ENCODE measurements around the gene PLEKHG4B.
"Not testable (repeated sequence)": the region's sequence is repeated elsewhere in the genome, so short reads cannot be mapped to it uniquely, and the experiment has no call there.

PLEKHG4B gene

GRCh38 chr5:208449-209114 is 116.6 kb downstream of the PLEKHG4B start:
- DNase-seq (ENCODE audit: low read depth), result no peak
- H3K4me3 ChIP-seq (ENCODE audit: low read depth, low read length), result no peak overlapping the region

DNA sequence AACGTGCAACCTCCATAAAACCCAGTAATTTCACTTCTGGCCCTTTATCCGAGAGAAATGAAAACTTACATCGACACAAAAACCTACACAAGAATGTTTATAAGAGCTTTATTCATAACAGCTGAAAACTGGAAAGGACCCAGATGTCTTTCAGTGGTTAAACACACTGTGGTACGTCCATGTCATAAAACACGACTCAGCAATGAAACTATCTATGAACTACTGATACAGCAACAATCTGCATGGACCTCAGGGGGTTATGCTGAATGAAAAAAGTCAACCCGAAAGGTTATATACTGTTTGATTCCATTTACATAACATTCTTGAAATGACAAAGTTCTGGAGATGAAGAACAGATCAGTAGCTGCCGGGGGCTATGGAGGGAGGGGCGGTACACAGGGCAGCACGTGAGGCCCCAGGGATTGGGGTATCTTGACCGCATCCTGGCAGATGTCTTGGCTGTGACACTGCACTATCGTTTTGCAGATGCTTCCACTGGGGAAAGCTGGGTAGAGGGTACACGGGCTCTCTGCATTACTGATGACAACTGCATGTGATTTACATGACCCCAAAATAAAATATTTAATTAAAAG is 121.9 kb downstream of the PLEKHG4B start:
- no peak overlapping the region for H3K4me3 ChIP-seq (ENCODE audit: low read depth, low read length)
- no peak for DNase-seq (ENCODE audit: low read depth)

- H3K4me3 ChIP-seq (ENCODE audit: low read depth, low read length); DNase-seq (ENCODE audit: low read depth): not testable (repeated sequence)
These were observed 123.3 kb downstream of the PLEKHG4B start for GRCh38 chr5:215256-215655.

DNA sequence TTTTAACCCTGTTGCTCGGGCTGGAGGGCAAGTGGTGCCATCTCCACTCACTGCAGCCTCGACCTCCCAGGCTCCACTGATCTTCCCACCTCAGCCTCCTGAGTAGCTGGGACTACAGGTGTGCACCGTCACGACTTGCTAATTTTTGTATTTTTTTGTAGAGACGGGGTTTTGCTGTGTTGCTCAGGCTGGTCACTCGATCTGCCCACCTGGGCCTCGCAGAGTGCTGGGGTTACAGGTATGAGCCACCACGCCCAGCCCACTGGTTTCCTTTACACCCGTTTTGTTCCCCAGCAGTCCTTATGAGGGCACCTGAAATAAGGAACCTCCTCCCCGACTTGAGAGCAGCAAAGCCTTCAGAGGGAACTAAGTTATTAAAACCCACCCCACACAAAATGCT is 124.1 kb downstream of the PLEKHG4B start:
- H3K4me3 ChIP-seq (ENCODE audit: low read depth, low read length); DNase-seq (ENCODE audit: low read depth): not testable (repeated sequence)

DNA sequence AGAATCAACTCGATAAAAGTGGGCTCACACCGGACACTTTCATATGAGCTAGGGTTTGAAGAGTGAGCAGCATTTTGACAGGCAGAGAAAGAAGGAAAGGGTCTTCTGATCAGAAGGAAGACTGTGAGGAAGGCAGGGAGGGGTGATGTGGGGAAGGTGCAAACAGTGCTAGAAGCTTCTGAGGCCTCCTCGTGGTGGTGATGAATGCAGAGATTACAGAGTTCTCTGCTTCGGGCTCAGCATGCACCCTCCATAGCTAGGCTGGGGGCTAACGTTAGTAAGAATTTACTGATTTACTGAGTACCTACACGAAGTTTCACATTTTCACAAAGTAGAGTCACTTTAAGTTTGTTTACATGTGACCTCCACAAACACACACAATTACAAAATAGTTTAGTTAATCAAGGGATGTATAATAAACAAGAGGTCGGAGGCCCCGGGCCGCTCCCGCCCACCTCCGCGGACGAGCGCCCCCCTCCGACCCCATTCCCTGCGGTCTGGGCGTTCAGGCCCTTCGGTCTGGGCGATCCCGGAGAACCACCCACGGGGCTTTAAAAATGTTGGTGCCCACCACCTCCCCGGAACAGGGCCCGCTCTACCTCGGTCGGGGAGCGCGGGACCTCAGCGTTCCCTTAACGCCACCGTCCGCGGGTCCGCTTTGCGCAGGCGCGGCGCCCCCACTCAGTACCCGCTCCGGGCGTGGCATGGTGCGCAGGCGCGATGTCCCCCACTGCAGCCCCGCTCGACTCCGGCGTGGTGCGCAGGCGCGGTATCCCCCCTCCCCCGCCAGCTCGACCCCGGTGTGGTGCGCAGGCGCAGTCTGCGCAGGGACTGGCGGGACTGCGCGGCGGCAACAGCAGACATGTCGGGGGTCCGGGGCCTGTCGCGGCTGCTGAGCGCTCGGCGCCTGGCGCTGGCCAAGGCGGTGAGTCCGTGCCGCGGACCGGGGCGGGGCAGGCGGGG is 125.8 kb downstream of the PLEKHG4B start, which contains the start of the genes CCDC127 and SDHA:
CCDC127 (minus strand) TSS at position 660 of the 963 bp plus-strand sequence. CDS start 1,304 bp downstream, outside the sequence.
SDHA (plus strand) TSS at position 827 of the 963 bp plus-strand sequence; CDS start at position 863, 36 bp downstream.
- DNase-seq (ENCODE audit: low read depth), result peak; percentile 59
- H3K4me3 ChIP-seq (ENCODE audit: low read depth, low read length), result peak within 1 kb of the TSS; percentile 97

DNA sequence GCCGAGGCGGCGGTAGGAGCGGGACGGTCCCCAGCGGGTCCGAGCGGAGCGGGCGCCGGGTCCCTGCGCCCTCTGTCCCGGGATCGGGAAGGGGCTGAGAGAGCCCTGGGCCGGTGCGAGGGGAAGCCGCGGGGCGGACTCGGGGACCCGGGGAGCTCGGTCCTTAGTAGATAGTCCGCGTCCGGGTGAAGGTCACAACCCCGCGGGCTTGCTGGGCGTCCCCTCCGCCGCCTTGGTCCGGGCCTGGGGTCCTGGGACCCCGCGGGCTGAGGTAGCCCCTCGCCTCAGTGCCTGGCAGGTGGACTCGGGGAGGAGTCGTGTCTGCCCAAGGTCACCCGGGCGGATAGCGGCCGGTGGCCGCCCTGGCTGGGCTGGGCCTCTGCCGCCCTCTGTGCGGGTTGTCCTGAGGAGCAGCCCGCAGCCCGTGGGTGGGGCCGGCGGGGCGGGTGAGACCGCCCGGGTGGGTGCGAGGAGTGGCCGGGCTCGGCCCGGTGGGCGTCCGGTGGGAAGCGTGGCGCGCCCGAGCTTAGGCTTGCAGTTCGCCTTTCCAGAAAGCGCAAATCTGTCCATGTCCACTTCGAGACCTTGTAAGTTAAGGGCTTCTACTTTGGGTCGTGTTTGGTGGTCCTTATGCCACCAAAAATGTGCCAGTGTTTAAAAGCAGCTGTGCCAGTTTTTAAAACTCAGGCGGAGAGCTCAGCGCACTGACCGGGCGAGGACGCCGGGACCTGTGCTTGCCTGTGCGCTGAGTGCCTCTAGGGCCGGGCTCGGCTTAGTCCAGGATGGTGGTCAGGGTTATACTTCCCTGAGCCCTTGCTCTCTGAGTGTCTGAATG is 126.7 kb downstream of the PLEKHG4B start:
- H3K4me3 ChIP-seq (ENCODE audit: low read depth, low read length), result peak overlapping the region; percentile 97
- DNase-seq (ENCODE audit: low read depth), result no peak

DNA sequence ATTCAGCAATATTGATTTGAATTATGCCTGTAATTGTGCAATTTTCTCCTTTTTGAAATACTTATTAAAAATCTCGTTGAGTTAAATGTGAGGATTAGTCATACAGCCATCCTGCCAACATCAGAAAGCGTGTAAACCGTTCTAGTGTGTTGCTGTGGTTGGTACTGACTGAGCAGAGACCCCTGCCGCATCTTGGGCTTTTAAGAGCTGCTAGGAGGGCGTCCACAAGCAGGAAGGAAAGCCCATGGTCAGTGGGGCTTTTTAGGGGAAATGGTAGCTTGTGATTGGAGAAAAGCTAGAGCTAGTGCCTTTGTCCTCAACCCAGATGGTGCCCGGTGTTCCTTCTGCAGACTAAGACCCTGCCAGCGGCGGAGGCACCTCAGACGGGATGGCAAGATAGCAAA is 127.5 kb downstream of the PLEKHG4B start:
- no peak for DNase-seq (ENCODE audit: low read depth)
- H3K4me3 ChIP-seq (ENCODE audit: low read depth, low read length), result peak overlapping the region; percentile 97

GRCh38 chr5:219991-220390 is 128.0 kb downstream of the PLEKHG4B start:
- H3K4me3 ChIP-seq (ENCODE audit: low read depth, low read length), result peak overlapping the region; percentile 97
- no peak for DNase-seq (ENCODE audit: low read depth)

GRCh38 chr5:222951-223715 is 131.2 kb downstream of the PLEKHG4B start:
- DNase-seq (ENCODE audit: low read depth); H3K4me3 ChIP-seq (ENCODE audit: low read depth, low read length): not testable (repeated sequence)

DNA sequence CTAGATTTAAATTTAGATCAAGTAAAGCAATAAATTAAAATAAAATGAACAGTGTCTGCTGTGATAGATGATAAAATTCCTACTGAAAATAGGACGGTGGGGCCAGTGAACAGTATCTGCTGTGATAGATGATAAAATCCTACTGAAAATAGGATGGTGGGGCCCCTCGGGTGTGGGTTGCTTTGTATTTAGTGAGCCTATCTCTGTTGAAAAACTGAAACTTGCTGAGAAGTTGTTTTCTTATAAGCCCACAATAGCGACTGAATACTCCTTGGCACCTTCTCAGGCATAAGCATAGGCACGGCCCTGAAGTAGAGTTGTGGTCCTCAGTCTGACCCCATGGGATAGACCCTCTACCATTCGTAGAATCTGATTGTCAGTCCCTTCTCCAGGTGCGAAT is 131.8 kb downstream of the PLEKHG4B start:
- DNase-seq (ENCODE audit: low read depth), result no peak
- no peak overlapping the region for H3K4me3 ChIP-seq (ENCODE audit: low read depth, low read length)

- H3K4me3 ChIP-seq (ENCODE audit: low read depth, low read length), result no peak overlapping the region
- no peak for DNase-seq (ENCODE audit: low read depth)
These were observed 133.4 kb downstream of the PLEKHG4B start for GRCh38 chr5:225334-225733.

GRCh38 chr5:227375-227774 is 135.4 kb downstream of the PLEKHG4B start:
- H3K4me3 ChIP-seq (ENCODE audit: low read depth, low read length); DNase-seq (ENCODE audit: low read depth): not testable (repeated sequence)

- DNase-seq (ENCODE audit: low read depth), result no peak
- no peak overlapping the region for H3K4me3 ChIP-seq (ENCODE audit: low read depth, low read length)
These were observed 136.9 kb downstream of the PLEKHG4B start for GRCh38 chr5:228886-229285.

- no peak for DNase-seq (ENCODE audit: low read depth)
- no peak overlapping the region for H3K4me3 ChIP-seq (ENCODE audit: low read depth, low read length)
These were observed 138.7 kb downstream of the PLEKHG4B start for GRCh38 chr5:230711-231110.

DNA sequence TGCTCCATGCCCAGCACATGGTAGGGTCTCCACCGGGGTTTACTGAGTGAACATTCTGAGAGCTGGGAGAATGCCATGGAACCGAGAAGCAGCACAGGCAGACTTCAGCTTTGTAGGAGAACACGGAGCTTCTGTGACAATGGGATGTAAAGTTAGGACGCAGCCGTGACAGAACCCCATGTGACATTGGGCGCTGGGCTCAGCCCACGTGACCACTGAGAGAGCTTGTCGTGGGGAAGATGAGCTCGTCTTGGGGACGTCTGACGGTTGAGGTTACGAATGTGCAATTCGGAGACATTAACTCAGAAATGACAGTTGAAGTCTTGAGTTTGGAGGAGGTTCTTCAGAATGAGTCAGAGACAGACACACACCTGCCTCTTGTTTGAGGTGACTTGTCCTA is 139.7 kb downstream of the PLEKHG4B start:
- no peak overlapping the region for H3K4me3 ChIP-seq (ENCODE audit: low read depth, low read length)
- DNase-seq (ENCODE audit: low read depth), result no peak

DNA sequence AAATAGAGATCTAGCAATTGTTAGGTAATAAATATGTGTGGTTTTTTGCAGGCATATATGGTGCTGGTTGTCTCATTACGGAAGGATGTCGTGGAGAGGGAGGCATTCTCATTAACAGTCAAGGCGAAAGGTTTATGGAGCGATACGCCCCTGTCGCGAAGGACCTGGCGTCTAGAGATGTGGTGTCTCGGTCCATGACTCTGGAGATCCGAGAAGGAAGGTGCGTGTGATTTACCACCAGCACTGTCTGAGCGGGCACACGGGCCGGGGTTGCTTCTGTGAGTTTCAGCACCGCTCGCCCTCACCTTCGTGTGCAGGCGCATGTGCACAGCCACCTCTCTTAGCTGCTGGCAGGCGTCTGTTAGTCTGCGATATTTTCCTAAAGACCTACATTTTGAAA is 141.5 kb downstream of the PLEKHG4B start:
- not testable (repeated sequence) for H3K4me3 ChIP-seq (ENCODE audit: low read depth, low read length)

GRCh38 chr5:234450-234849 is 142.5 kb downstream of the PLEKHG4B start:
- no peak overlapping the region for H3K4me3 ChIP-seq (ENCODE audit: low read depth, low read length)
- DNase-seq (ENCODE audit: low read depth), result no peak

More for the DNA sequence above, 141.5 kb downstream of the PLEKHG4B start:
- DNase-seq (ENCODE audit: low read depth), result not testable (repeated sequence)

DNA sequence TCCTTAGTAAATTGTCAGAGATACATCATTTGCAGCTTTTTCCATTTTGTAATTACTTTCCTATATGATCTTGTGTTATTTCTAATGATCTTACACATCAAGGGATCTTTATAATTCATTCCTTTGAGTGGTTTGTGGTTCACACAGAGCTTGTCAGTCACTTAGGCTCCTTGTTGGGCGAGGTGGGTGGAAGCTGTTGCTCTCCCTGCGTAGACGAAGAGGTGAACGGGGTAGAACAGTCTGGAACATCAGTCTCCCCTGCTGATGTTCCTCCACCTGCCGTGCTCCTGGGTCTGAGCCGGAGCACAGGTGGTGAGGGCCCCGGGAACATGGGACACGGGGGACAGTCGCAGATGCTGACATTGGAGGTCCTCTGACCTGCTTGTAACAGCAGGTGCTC is 143.6 kb downstream of the PLEKHG4B start:
- DNase-seq (ENCODE audit: low read depth); H3K4me3 ChIP-seq (ENCODE audit: low read depth, low read length): not testable (repeated sequence)

Measured in skeletal muscle cell (primary cell).